ENCODE results near the gene TBC1D2.
"Not testable (repeated sequence)": the region's sequence is repeated elsewhere in the genome, so short reads cannot be mapped to it uniquely, and the experiment has no call there.

The TBC1D2 gene

GRCh38 chr9:98191671-98192502 lies 63.6 kb downstream of the TBC1D2 start:
- DNase-seq (ENCODE audit: low read depth in 1 of 2, low spot score in 1 of 2): no peak

- DNase-seq (ENCODE audit: low read depth in 1 of 2, low spot score in 1 of 2): no peak
These were observed 64.3 kb downstream of the TBC1D2 start for GRCh38 chr9:98191181-98191608.

GRCh38 chr9:98190757-98191105 lies 64.7 kb downstream of the TBC1D2 start:
- DNase-seq (ENCODE audit: low read depth in 1 of 2, low spot score in 1 of 2): no peak

GRCh38 chr9:98189412-98189811 lies 66.0 kb downstream of the TBC1D2 start:
- DNase-seq (ENCODE audit: low read depth in 1 of 2, low spot score in 1 of 2): no peak

- DNase-seq (ENCODE audit: low read depth in 1 of 2, low spot score in 1 of 2): no peak
These were observed 67.5 kb downstream of the TBC1D2 start for GRCh38 chr9:98187926-98188325.

- no peak for DNase-seq (ENCODE audit: low read depth in 1 of 2, low spot score in 1 of 2)
These were observed 69.2 kb downstream of the TBC1D2 start for GRCh38 chr9:98186236-98186635.

- no peak for DNase-seq (ENCODE audit: low read depth in 1 of 2, low spot score in 1 of 2)
These were observed 69.8 kb downstream of the TBC1D2 start for GRCh38 chr9:98185611-98186171.

GRCh38 chr9:98185021-98185567 lies 70.4 kb downstream of the TBC1D2 start:
- DNase-seq (ENCODE audit: low read depth in 1 of 2, low spot score in 1 of 2): no peak

GRCh38 chr9:98184326-98184725 lies 71.1 kb downstream of the TBC1D2 start:
- no peak for DNase-seq (ENCODE audit: low read depth in 1 of 2, low spot score in 1 of 2)

- DNase-seq (ENCODE audit: low read depth in 1 of 2, low spot score in 1 of 2): no peak
These were observed 72.4 kb downstream of the TBC1D2 start for GRCh38 chr9:98182889-98183599.

GRCh38 chr9:98182069-98182820 lies 73.2 kb downstream of the TBC1D2 start:
- no peak for DNase-seq (ENCODE audit: low read depth in 1 of 2, low spot score in 1 of 2)

- no peak for DNase-seq (ENCODE audit: low read depth in 1 of 2, low spot score in 1 of 2)
These were observed 73.7 kb downstream of the TBC1D2 start for GRCh38 chr9:98181746-98182068.

- no peak for DNase-seq (ENCODE audit: low read depth in 1 of 2, low spot score in 1 of 2)
These were observed 74.5 kb downstream of the TBC1D2 start for GRCh38 chr9:98180996-98181395.

- no peak for DNase-seq (ENCODE audit: low read depth in 1 of 2, low spot score in 1 of 2)
These were observed 76.3 kb downstream of the TBC1D2 start for GRCh38 chr9:98178874-98179850.

- DNase-seq (ENCODE audit: low read depth in 1 of 2, low spot score in 1 of 2): no peak
These were observed 78.8 kb downstream of the TBC1D2 start for GRCh38 chr9:98176391-98177259.

GRCh38 chr9:98175762-98176161 lies 79.7 kb downstream of the TBC1D2 start:
- no peak for DNase-seq (ENCODE audit: low read depth in 1 of 2, low spot score in 1 of 2)

GRCh38 chr9:98175028-98175569 lies 80.3 kb downstream of the TBC1D2 start:
- no peak for DNase-seq (ENCODE audit: low read depth in 1 of 2, low spot score in 1 of 2)

GRCh38 chr9:98174502-98174918 lies 80.9 kb downstream of the TBC1D2 start:
- DNase-seq (ENCODE audit: low read depth in 1 of 2, low spot score in 1 of 2): not testable (repeated sequence)

- no peak for DNase-seq (ENCODE audit: low read depth in 1 of 2, low spot score in 1 of 2)
These were observed 82.3 kb downstream of the TBC1D2 start for GRCh38 chr9:98173181-98173580.
